Measurements from ENCODE around the gene AUTS2. TPM values are rescaled to one million over a fixed set of nuclear protein-coding genes. Genes with fewer than 3 reads are reported as not detected.

AUTS2 gene
- polyA plus RNA-seq, 3 donors = 0.08 to 0.35 TPM; not detected in 1

GRCh38 chr7:70590126-70590854 lies 992.0 kb downstream of the AUTS2 start:
- peaks cover under 1% of the 10 kb centered on the region for H3K4me1 Mint-ChIP-seq
- H3K4me3 ChIP-seq (replicated peaks in 1 of 3; ENCODE audit: low read depth in 2 of 3, low read length in 3 of 3) = no peak overlapping the region
- no peak overlapping the region for H3K27ac ChIP-seq (ENCODE audit: low read depth in 1 of 2, low read length in 2 of 2)
- DNase-seq = no peak
- no peak overlapping the region for H2AFZ ChIP-seq (ENCODE audit: insufficient read depth, low read depth, low read length, poor library complexity, severe bottlenecking)
- H3K9ac ChIP-seq (ENCODE audit: insufficient read depth, low read length, poor library complexity, severe bottlenecking) = no peak overlapping the region
- H3K36me3 Mint-ChIP-seq = no peaks in the 10 kb centered on the region
- H3K4me1 ChIP-seq (ENCODE audit: control insufficient read depth in 1 of 2, insufficient read depth in 2 of 2, low read length in 2 of 2) = no peaks in the 10 kb centered on the region
- H3K9me3 Mint-ChIP-seq = peaks cover 0 to 2% (median 0%) of the 10 kb centered on the region in 7 donors
- no peaks in the 10 kb centered on the region for H3K79me2 ChIP-seq (ENCODE audit: insufficient read depth, low read length)
- no peak overlapping the region for H3K4me2 ChIP-seq (replicated peaks; ENCODE audit: extremely low read depth, low read length, poor library complexity, severe bottlenecking)
- H3K9me3 ChIP-seq (replicated peaks in 1 of 2; ENCODE audit: control insufficient read depth in 1 of 2, insufficient read depth in 1 of 2, low read length in 2 of 2) = no peaks in the 10 kb centered on the region
- H3K27me3 Mint-ChIP-seq (ENCODE audit: low read depth in 3 of 3) = peaks cover 0 to 10% (median 10%) of the 10 kb centered on the region in 3 donors
- no peaks in the 10 kb centered on the region for H3K36me3 ChIP-seq (replicated peaks in 1 of 2; ENCODE audit: control insufficient read depth in 1 of 2, insufficient read depth in 2 of 2, low read length in 2 of 2)
- intact Hi-C loops (cut with micrococcal nuclease) = no loop called here
- no peak overlapping the region for H3K27ac Mint-ChIP-seq
- WGBS (ENCODE audit: insufficient coverage) = 90% methylated on average over 3 of the region's 11 CpGs
- H4K20me1 ChIP-seq (ENCODE audit: insufficient read depth, low read length) = no peaks in the 10 kb centered on the region
- no peak for TF ChIP-seq CTCF (IDR thresholded peaks at IDR 0.05)
- no peak overlapping the region for H3K4me3 Mint-ChIP-seq
- peaks cover 1 to 4% of the 10 kb centered on the region in 2 donors for H3K27me3 ChIP-seq (ENCODE audit: control insufficient read depth in 2 of 2, insufficient read depth in 2 of 2, low read length in 2 of 2)

- Histone ChIP-seq H3K36me3 (replicated peaks in 1 of 2; ENCODE audit: control insufficient read depth in 1 of 2, insufficient read depth in 2 of 2, low read length in 2 of 2) (no peaks in the 10 kb centered on the region), H3K9me3 (replicated peaks in 1 of 2; ENCODE audit: control insufficient read depth in 1 of 2, insufficient read depth in 1 of 2, low read length in 2 of 2) (no peaks in the 10 kb centered on the region), H3K9ac (ENCODE audit: insufficient read depth, low read length, poor library complexity, severe bottlenecking) (no peak overlapping the region), H3K27ac (ENCODE audit: low read depth in 1 of 2, low read length in 2 of 2) (no peak overlapping the region), H4K20me1 (ENCODE audit: insufficient read depth, low read length) (no peaks in the 10 kb centered on the region), H2AFZ (ENCODE audit: insufficient read depth, low read depth, low read length, poor library complexity, severe bottlenecking) (no peak overlapping the region), H3K79me2 (ENCODE audit: insufficient read depth, low read length) (no peaks in the 10 kb centered on the region), H3K4me3 (replicated peaks in 1 of 3; ENCODE audit: low read depth in 2 of 3, low read length in 3 of 3) (no peak overlapping the region), H3K4me1 (ENCODE audit: control insufficient read depth in 1 of 2, insufficient read depth in 2 of 2, low read length in 2 of 2) (peaks cover 0 to 4% of the 10 kb centered on the region in 2 donors), H3K4me2 (replicated peaks; ENCODE audit: extremely low read depth, low read length, poor library complexity, severe bottlenecking) (no peak overlapping the region), H3K27me3 (ENCODE audit: control insufficient read depth in 2 of 2, insufficient read depth in 2 of 2, low read length in 2 of 2) (peaks cover 7 to 16% of the 10 kb centered on the region in 2 donors)
- Mint-ChIP-seq H3K4me3 (no peak overlapping the region), H3K4me1 (peaks cover 8% of the 10 kb centered on the region), H3K36me3 (no peaks in the 10 kb centered on the region), H3K9me3 (peaks cover 0 to 2% (median 0%) of the 10 kb centered on the region in 7 donors), H3K27ac (no peak overlapping the region), H3K27me3 (ENCODE audit: low read depth in 3 of 3) (peaks cover 4 to 24% (median 21%) of the 10 kb centered on the region in 3 donors)
- 93% methylated on average over 7 of the region's 8 CpGs for WGBS (ENCODE audit: insufficient coverage)
- DNase-seq = no peak
- no peak for TF ChIP-seq CTCF (IDR thresholded peaks at IDR 0.05)
- intact Hi-C loops (cut with micrococcal nuclease) = no loop called here
Measured at GRCh38 chr7:70591643-70592042, 993.4 kb downstream of the AUTS2 start.

Data from CD14-positive monocyte (primary cell).